ENCODE data around the gene CYB561D2. TPM values are rescaled to one million over a fixed set of nuclear protein-coding genes. Genes with fewer than 3 reads are reported as not detected.

Gene CYB561D2
- total RNA-seq, 4 donors from 2014 or later, result 5.4 to 12.4 (median 8.1) TPM

DNA sequence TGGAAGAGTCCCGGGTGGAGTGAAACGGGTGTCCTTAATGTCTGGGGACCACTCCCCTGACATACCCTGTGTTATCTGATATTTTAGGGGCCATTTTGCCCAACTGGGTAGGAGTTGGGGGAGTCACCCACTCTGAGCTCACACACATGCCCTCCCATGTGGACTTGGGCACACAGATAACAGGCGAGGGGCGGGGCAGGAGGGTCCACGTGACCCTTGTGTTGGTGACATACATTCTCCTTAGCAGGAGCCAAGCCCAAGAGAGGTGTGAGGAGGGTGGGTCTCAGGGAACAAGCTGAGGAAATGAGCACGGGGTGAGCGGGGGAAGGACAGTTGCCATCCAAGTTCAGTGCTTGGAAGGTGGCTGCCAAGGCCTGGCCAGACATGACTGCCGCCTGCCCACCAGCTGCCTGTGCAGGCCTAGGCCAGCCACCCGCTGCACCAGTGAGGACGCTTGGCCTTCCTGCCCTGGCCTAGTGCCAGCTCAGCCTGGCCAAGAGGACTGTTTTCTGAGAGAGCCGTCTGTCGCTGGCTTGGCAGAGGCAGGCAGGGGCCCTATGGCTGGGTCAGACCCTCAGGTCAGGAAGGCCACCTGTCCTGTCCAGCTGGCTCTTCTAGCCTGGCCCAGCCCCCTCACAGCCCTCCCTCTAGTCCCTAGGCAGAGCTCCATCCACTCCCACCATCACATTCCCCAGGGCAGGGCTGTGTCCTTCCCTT, 40.0 kb downstream of the CYB561D2 start:
- Histone ChIP-seq H3K9me3 (no peaks in the 10 kb centered on the region), H3K4me1 (peaks cover 6 to 21% (median 11%) of the 10 kb centered on the region in 4 donors), H3K27ac (replicated peaks in 1 of 4) (no peak overlapping the region), H3K4me3 (no peak overlapping the region), H3K27me3 (no peaks in the 10 kb centered on the region), H3K36me3 (no peaks in the 10 kb centered on the region)
- TF ChIP-seq POLR2AphosphoS5 (IDR thresholded peaks at IDR 0.05) (no peak), EP300 (IDR thresholded peaks at IDR 0.05) (no peak), POLR2A (IDR thresholded peaks at IDR 0.05; ENCODE audit: low read depth) (no peak)
- TF ChIP-seq, protein P1, sequence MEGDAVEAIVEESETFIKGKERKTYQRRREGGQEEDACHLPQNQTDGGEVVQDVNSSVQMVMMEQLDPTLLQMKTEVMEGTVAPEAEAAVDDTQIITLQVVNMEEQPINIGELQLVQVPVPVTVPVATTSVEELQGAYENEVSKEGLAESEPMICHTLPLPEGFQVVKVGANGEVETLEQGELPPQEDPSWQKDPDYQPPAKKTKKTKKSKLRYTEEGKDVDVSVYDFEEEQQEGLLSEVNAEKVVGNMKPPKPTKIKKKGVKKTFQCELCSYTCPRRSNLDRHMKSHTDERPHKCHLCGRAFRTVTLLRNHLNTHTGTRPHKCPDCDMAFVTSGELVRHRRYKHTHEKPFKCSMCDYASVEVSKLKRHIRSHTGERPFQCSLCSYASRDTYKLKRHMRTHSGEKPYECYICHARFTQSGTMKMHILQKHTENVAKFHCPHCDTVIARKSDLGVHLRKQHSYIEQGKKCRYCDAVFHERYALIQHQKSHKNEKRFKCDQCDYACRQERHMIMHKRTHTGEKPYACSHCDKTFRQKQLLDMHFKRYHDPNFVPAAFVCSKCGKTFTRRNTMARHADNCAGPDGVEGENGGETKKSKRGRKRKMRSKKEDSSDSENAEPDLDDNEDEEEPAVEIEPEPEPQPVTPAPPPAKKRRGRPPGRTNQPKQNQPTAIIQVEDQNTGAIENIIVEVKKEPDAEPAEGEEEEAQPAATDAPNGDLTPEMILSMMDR (IDR thresholded peaks at IDR 0.05), result no peak
- WGBS, result 76% methylated on average over 12 of the region's 12 CpGs
- intact Hi-C loops (cut with DNase I), result no loop called here
- DNase-seq (ENCODE audit: extremely low spot score), result no peak

DNA sequence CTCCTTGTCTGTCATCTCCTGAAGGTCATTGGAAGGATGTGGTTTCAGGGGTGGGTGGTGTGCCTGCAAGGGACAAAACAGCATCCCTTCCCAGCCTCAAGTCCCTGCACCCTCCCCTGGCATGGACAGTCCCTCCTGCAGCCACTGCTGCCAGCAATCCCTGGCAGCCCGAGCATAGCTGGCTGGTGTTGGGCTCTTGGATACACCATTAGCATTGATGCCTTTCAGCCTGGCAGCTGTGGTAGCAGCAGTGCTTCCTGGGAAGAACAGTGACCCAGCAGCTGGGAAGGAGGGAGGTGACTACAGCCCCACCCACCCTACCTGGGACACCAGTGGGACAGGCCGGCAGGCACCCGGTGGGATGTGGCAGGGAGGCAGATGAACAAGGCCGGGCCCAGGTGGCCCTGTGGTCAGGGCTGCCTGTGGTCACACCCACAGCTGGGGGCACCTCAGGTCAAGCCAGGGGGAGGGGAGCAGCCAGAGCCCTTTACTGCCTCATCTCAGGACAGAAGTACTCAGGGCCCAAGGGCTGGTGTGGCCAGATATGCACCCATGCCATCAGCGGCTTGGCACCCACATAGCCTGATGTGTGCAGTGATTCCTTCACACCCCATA, 41.5 kb downstream of the CYB561D2 start:
- peaks cover 6 to 21% (median 11%) of the 10 kb centered on the region in 4 donors for H3K4me1 ChIP-seq
- 60% methylated on average over 1 of the region's 5 CpGs for WGBS
- H3K27me3 ChIP-seq, result no peaks in the 10 kb centered on the region
- no peak overlapping the region for H3K27ac ChIP-seq (replicated peaks in 1 of 4)
- intact Hi-C loops (cut with DNase I), result no loop called here
- no peak overlapping the region for H3K4me3 ChIP-seq
- H3K9me3 ChIP-seq, result no peaks in the 10 kb centered on the region
- DNase-seq (ENCODE audit: extremely low spot score), result no peak
- no peaks in the 10 kb centered on the region for H3K36me3 ChIP-seq
- TF ChIP-seq, protein P1 (IDR thresholded peaks at IDR 0.05), result no peak
- TF ChIP-seq POLR2A (IDR thresholded peaks at IDR 0.05; ENCODE audit: low read depth) (no peak), POLR2AphosphoS5 (IDR thresholded peaks at IDR 0.05) (no peak), EP300 (IDR thresholded peaks at IDR 0.05) (no peak)

DNA sequence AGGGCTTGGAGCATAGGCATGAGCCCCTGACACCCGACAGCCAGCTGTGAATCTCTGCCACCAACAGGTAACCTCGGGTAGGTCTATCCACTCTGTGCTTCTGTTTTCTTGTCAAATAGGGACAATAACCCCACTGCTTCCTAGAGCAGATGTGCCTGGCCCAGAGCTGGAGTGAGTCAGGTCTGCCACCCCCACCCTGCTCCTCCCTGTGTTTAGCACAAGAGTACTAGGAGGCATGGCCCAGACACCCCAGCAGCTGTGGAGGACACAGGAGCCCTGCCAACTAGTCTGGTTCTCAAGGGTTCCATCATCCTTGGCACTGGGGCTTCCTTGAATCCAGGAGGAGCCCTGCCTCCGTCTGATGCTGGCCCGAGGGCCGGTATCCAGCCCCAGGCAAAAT, 42.4 kb downstream of the CYB561D2 start:
- DNase-seq (ENCODE audit: extremely low spot score), result no peak
- TF ChIP-seq POLR2AphosphoS5 (IDR thresholded peaks at IDR 0.05) (no peak), POLR2A (IDR thresholded peaks at IDR 0.05; ENCODE audit: low read depth) (no peak), EP300 (IDR thresholded peaks at IDR 0.05) (no peak)
- TF ChIP-seq, protein P1 (IDR thresholded peaks at IDR 0.05), result no peak
- intact Hi-C loops (cut with DNase I), result no loop called here
- WGBS, result 91% methylated on average over 5 of the region's 5 CpGs
- Histone ChIP-seq H3K27me3 (no peaks in the 10 kb centered on the region), H3K36me3 (no peaks in the 10 kb centered on the region), H3K27ac (replicated peaks in 1 of 4) (no peak overlapping the region), H3K4me1 (peaks cover 6 to 21% (median 11%) of the 10 kb centered on the region in 4 donors), H3K4me3 (no peak overlapping the region), H3K9me3 (no peaks in the 10 kb centered on the region)

DNA sequence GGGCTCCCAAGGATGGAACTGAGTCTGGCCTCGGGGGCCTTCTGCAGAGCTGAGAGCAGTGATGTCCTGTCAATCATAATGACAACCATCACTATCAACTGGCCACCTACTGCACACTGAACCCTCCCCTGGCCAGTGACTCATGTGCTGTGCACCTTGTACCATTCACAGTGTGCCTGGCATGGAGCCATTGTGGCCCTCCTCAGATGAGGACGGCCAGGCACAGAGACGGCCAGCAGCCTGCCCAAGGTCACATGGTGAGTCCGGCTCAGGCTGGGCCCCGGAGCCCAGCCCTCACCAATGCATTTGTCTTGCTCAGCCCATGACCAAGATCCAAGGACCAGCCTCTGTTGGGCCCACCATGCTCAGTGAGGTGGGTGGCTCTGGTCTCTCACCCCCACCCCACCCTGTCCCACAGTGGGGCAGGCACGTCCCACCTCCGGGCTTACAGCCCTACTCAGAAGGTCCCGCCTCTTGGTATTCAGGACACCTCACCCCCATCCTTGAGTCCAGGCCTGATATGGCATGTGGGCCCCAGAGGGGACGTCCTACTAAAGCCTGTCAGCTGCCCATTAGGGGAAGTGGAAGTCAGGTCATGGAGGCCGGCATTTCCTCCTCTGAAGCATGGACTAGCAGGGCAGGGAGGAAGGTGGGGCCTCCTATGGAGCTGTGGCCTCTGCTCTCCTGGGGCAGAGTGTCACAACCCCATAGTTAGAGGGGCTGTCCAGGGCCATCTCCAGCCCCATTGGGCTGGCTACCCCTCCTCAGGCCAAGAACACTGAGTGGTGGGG, 44.6 kb downstream of the CYB561D2 start:
- 81% methylated on average over 7 of the region's 10 CpGs for WGBS
- intact Hi-C loops (cut with DNase I), result no loop called here
- no peak overlapping the region for H3K4me3 ChIP-seq
- H3K36me3 ChIP-seq, result no peaks in the 10 kb centered on the region
- no peaks in the 10 kb centered on the region for H3K9me3 ChIP-seq
- no peak for DNase-seq (ENCODE audit: extremely low spot score)
- H3K4me1 ChIP-seq, result peaks cover 6 to 21% (median 11%) of the 10 kb centered on the region in 4 donors
- TF ChIP-seq POLR2A (IDR thresholded peaks at IDR 0.05; ENCODE audit: low read depth) (no peak), EP300 (IDR thresholded peaks at IDR 0.05) (no peak), POLR2AphosphoS5 (IDR thresholded peaks at IDR 0.05) (no peak)
- TF ChIP-seq, protein P1 (IDR thresholded peaks at IDR 0.05), result no peak
- no peak overlapping the region for H3K27ac ChIP-seq (replicated peaks in 1 of 4)
- H3K27me3 ChIP-seq, result no peaks in the 10 kb centered on the region

Measured in esophagus muscularis mucosa (tissue), 4 donors.